Neutrophil (primary cell): ENCODE measurements around the gene RNF149.

Experiments
- H3K27ac ChIP-seq: fragments of 200-600 bp; sonication (generic); 2 replicates; pipeline ENCODE4 v1.5.1; 2016; ENCODE audit warnings: mild to moderate bottlenecking, moderate library complexity
- H3K27me3 ChIP-seq: fragments of 200-600 bp; sonication (generic); 2 replicates; pipeline ENCODE4 v1.6.0; 2016; ENCODE audit warnings: mild to moderate bottlenecking
- H3K36me3 ChIP-seq: fragments of 200-600 bp; sonication (generic); 2 replicates; pipeline ENCODE4 v1.5.1; 2017
- H3K4me1 ChIP-seq, 2 experiments: fragments of 200-600 bp in 1 of 2; sonication (generic) in 1 of 2; 1 replicate in 1 of 2; 2 replicates in 1 of 2; pipeline versions ENCODE4 v1.5.1 to v1.6.1; 2013 to 2016; ENCODE audit warnings: low read depth in 1 of 2, low read length in 1 of 2, mild to moderate bottlenecking in 1 of 2, moderate library complexity in 1 of 2; ENCODE audit not compliant: control insufficient read depth in 1 of 2, insufficient read depth in 1 of 2
- H3K4me3 ChIP-seq, 2 experiments: fragments of 200-600 bp in 1 of 2; sonication (generic) in 1 of 2; 1 replicate in 1 of 2; 2 replicates in 1 of 2; pipeline ENCODE4 v1.5.1; 2013 to 2016; ENCODE audit warnings: low read depth in 1 of 2, low read length in 1 of 2, mild to moderate bottlenecking in 1 of 2, moderate library complexity in 1 of 2
- H3K9me3 ChIP-seq: fragments of 200-600 bp; sonication (generic); 2 replicates; pipeline ENCODE4 v1.5.1; 2016
- TF ChIP-seq, protein P1 (sequence below): fragments of 200-600 bp; sonication (generic); IDR thresholded peaks from 2 replicates; pipeline ENCODE4 v1.5.1; 2016; ENCODE audit warnings: antibody characterized with exemption

Gene RNF149

DNA sequence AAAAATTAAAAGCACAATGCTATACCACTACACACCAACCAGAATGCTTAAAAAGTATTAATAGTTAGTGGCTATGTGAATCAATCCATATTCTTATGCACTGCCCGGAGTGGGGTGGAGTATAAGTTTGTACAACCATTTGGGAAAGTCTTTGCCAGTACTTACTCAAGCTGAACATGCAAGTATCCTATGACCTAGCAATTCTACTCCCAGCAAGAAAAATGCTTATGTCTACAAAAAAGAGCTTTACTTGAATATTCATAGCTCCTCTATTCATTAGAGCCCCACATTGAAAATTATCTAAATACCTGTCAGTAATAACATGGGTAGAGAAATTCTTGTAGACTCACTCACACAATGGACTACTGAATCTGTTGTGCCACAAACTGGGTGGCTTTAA lies 77.3 kb downstream of the RNF149 start:
- H3K27ac ChIP-seq: no peak overlapping the region
- H3K36me3 ChIP-seq: no peaks in the 10 kb centered on the region
- H3K4me1 ChIP-seq: no peaks in the 10 kb centered on the region
- TF ChIP-seq, protein P1, sequence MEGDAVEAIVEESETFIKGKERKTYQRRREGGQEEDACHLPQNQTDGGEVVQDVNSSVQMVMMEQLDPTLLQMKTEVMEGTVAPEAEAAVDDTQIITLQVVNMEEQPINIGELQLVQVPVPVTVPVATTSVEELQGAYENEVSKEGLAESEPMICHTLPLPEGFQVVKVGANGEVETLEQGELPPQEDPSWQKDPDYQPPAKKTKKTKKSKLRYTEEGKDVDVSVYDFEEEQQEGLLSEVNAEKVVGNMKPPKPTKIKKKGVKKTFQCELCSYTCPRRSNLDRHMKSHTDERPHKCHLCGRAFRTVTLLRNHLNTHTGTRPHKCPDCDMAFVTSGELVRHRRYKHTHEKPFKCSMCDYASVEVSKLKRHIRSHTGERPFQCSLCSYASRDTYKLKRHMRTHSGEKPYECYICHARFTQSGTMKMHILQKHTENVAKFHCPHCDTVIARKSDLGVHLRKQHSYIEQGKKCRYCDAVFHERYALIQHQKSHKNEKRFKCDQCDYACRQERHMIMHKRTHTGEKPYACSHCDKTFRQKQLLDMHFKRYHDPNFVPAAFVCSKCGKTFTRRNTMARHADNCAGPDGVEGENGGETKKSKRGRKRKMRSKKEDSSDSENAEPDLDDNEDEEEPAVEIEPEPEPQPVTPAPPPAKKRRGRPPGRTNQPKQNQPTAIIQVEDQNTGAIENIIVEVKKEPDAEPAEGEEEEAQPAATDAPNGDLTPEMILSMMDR: no peak
- H3K9me3 ChIP-seq: no peaks in the 10 kb centered on the region
- no peak overlapping the region for H3K4me3 ChIP-seq
- no peaks in the 10 kb centered on the region for H3K27me3 ChIP-seq

DNA sequence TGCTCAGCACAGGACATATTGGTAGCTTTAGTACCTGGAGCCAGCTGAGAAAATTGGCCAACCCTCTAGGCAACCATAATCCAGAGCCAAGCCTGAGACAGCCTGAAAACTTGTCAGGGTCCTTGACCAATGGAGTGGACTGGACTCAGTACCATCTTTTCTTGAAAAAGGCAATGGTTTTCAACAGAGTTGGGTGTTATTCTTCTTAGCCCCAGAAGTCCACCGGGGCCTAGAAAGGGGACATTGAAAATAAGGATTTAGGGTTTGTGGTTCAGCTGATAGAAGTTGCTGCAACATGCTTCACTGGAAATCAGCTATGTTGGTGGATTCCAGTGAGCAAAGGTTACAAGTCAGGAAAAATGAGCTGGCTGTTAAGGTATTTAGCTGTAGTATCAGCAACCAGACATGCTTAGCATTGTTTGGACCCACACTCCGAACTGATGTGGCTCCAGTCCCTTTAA lies 77.9 kb downstream of the RNF149 start:
- TF ChIP-seq, protein P1: no peak
- Histone ChIP-seq H3K27me3 (no peaks in the 10 kb centered on the region), H3K4me1 (no peaks in the 10 kb centered on the region), H3K27ac (no peak overlapping the region), H3K36me3 (no peaks in the 10 kb centered on the region), H3K9me3 (no peaks in the 10 kb centered on the region), H3K4me3 (no peak overlapping the region)
